Measurements from ENCODE around the gene RFFL.
"Not testable (repeated sequence)": the region's sequence is repeated elsewhere in the genome, so short reads cannot be mapped to it uniquely, and the experiment has no call there.

The RFFL gene

GRCh38 chr17:35063514-35064223 is at the start of gene RFFL:
Gene RFFL (minus strand): TSS chr17:35063707. CDS start chr17:35026553, 37,154 bp downstream.
- peak; percentile 95 for DNase-seq

- DNase-seq = not testable (repeated sequence)
Measured at GRCh38 chr17:35110791-35111190, 47.3 kb upstream of the RFFL start.

- DNase-seq = no peak
Measured at GRCh38 chr17:35104844-35105450, 41.4 kb upstream of the RFFL start.

- no peak for DNase-seq
Measured at GRCh38 chr17:35103271-35103670, 39.8 kb upstream of the RFFL start.

- no peak for DNase-seq
Measured at GRCh38 chr17:35101725-35102124, 38.2 kb upstream of the RFFL start.

- DNase-seq = no peak
Measured at GRCh38 chr17:35101036-35101435, 37.5 kb upstream of the RFFL start.

GRCh38 chr17:35099908-35100307 is 36.4 kb upstream of the RFFL start:
- no peak for DNase-seq

GRCh38 chr17:35097776-35098175 is 34.3 kb upstream of the RFFL start:
- DNase-seq = no peak

GRCh38 chr17:35095741-35096140 is 32.2 kb upstream of the RFFL start:
- no peak for DNase-seq

- no peak for DNase-seq
Measured at GRCh38 chr17:35094902-35095301, 31.4 kb upstream of the RFFL start.

GRCh38 chr17:35090707-35091106 is 27.2 kb upstream of the RFFL start:
- DNase-seq = not testable (repeated sequence)

GRCh38 chr17:35089586-35090296 is 26.2 kb upstream of the RFFL start:
- DNase-seq = no peak

GRCh38 chr17:35088881-35089585 is 25.5 kb upstream of the RFFL start:
- peak; percentile 89 for DNase-seq

- DNase-seq = peak; percentile 74
Measured at GRCh38 chr17:35088356-35088880, 24.9 kb upstream of the RFFL start.

- peak; percentile 67 for DNase-seq
Measured at GRCh38 chr17:35087731-35088355, 24.3 kb upstream of the RFFL start.

GRCh38 chr17:35086931-35087573 is 23.5 kb upstream of the RFFL start:
- DNase-seq = no peak

GRCh38 chr17:35086164-35086563 is 22.7 kb upstream of the RFFL start:
- no peak for DNase-seq

GRCh38 chr17:35084987-35085386 is 21.5 kb upstream of the RFFL start:
- DNase-seq = no peak

GRCh38 chr17:35083071-35083470 is 19.6 kb upstream of the RFFL start:
- no peak for DNase-seq

- DNase-seq = no peak
Measured at GRCh38 chr17:35082073-35082657, 18.7 kb upstream of the RFFL start.

- peak; percentile 33 for DNase-seq
Measured at GRCh38 chr17:35081638-35082037, 18.1 kb upstream of the RFFL start.

- no peak for DNase-seq
Measured at GRCh38 chr17:35080536-35080935, 17.0 kb upstream of the RFFL start.
